ENCODE measurements around the gene CEP131.

The CEP131 gene

DNA sequence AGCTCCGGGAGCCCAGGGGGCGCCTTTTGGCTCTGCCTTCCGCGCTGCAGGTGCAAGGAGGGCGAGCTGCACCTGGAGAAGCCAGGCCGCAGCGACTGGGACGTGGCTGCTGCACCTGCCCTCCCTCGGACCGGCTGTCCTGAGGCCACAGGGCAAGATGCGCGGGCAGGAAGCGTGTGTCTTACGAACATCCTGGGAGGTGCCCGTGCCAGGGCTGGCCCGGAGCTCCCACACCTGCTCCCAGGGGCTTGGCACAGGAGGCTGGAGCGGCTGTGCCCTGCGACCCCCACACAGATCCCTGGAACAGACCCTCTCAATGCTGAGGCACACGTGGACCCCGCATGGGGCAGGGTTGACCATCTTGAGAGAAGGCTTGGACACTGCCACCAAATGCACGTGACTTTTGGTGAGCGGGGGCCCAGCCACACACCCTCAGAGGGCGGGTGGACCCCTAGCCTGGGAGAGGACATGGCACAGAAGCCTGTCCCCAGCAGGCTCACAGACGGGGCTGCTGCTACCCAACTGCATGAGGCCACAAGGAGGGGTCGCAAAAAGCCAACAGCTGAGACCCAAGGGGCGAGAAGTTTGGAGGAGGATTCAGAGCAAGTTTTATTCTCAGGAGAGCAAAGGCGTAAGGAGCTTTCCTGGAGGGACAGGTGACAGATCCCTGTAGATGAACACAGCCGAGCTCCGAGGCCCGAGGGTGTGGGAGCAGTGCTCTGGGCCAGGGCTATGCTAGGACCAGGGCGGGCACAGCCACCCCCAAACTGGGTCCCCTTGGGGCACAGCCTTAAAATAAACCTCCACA lies 27.7 kb upstream of the CEP131 start:
- no peak for DNase-seq (ENCODE audit: low read depth in 1 of 2, low spot score in 1 of 2)
- TF ChIP-seq, protein P1, sequence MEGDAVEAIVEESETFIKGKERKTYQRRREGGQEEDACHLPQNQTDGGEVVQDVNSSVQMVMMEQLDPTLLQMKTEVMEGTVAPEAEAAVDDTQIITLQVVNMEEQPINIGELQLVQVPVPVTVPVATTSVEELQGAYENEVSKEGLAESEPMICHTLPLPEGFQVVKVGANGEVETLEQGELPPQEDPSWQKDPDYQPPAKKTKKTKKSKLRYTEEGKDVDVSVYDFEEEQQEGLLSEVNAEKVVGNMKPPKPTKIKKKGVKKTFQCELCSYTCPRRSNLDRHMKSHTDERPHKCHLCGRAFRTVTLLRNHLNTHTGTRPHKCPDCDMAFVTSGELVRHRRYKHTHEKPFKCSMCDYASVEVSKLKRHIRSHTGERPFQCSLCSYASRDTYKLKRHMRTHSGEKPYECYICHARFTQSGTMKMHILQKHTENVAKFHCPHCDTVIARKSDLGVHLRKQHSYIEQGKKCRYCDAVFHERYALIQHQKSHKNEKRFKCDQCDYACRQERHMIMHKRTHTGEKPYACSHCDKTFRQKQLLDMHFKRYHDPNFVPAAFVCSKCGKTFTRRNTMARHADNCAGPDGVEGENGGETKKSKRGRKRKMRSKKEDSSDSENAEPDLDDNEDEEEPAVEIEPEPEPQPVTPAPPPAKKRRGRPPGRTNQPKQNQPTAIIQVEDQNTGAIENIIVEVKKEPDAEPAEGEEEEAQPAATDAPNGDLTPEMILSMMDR (IDR thresholded peaks at IDR 0.05; ENCODE audit: insufficient read depth, low read length): no peak
- TF ChIP-seq SPI1 (IDR thresholded peaks at IDR 0.05; ENCODE audit: borderline replicate concordance, low read depth): no peak
- H3K27ac ChIP-seq (replicated peaks): no peak overlapping the region
- no peak overlapping the region for H3K4me3 ChIP-seq (replicated peaks; ENCODE audit: insufficient read depth, low read length)
- no peaks in the 10 kb centered on the region for H3K27me3 ChIP-seq (ENCODE audit: insufficient read depth, poor library complexity, severe bottlenecking)

DNA sequence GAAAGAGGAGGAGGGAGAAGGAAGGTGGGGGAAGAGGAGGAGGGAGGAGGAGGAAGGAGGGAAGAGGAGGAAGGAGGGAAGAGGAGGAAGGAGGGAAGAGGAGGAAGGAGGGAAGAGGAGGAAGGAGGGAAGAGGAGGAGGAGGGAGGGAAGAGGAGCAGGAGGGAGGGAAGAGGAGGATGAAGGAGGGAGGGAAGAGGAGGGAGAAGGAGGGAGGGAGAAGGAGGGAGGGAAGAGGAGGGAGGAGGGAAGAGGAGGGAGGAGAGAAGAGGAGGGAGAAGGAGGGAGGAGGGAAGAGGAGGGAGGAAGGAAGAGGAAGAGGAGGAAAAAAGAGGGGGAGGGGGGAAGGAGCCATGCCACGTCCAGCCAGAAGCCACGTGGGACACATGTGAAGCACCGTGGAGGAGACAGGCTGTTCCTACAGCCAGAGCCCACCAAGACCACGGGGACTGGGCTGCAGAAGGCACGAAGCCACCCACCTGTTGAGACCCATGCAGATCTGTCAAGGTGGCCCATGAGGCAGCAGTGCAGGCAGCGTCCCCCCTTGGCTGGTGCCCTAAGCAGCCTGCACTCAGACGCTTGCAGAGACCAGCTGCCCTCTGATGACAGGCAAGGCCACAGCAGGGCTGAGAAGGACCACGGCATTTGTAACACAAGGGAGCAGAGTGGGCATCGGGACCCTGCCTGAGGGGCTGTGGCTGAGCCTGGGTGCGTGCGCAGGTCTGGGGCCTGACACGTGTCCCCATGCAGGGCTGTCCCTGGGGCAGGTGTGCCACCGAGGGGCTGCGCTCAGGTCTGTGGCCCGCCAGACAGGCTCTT lies 26.7 kb upstream of the CEP131 start:
- no peak for DNase-seq (ENCODE audit: low read depth in 1 of 2, low spot score in 1 of 2)
- TF ChIP-seq POLR2AphosphoS5 (IDR thresholded peaks at IDR 0.05; ENCODE audit: low read depth) (no peak), GABPA (IDR thresholded peaks at IDR 0.05; ENCODE audit: low read depth) (no peak), SPI1 (IDR thresholded peaks at IDR 0.05; ENCODE audit: borderline replicate concordance, low read depth) (no peak)
- TF ChIP-seq, protein P1 (IDR thresholded peaks at IDR 0.05; ENCODE audit: insufficient read depth, low read length): no peak
- TF ChIP-seq, protein P2, sequence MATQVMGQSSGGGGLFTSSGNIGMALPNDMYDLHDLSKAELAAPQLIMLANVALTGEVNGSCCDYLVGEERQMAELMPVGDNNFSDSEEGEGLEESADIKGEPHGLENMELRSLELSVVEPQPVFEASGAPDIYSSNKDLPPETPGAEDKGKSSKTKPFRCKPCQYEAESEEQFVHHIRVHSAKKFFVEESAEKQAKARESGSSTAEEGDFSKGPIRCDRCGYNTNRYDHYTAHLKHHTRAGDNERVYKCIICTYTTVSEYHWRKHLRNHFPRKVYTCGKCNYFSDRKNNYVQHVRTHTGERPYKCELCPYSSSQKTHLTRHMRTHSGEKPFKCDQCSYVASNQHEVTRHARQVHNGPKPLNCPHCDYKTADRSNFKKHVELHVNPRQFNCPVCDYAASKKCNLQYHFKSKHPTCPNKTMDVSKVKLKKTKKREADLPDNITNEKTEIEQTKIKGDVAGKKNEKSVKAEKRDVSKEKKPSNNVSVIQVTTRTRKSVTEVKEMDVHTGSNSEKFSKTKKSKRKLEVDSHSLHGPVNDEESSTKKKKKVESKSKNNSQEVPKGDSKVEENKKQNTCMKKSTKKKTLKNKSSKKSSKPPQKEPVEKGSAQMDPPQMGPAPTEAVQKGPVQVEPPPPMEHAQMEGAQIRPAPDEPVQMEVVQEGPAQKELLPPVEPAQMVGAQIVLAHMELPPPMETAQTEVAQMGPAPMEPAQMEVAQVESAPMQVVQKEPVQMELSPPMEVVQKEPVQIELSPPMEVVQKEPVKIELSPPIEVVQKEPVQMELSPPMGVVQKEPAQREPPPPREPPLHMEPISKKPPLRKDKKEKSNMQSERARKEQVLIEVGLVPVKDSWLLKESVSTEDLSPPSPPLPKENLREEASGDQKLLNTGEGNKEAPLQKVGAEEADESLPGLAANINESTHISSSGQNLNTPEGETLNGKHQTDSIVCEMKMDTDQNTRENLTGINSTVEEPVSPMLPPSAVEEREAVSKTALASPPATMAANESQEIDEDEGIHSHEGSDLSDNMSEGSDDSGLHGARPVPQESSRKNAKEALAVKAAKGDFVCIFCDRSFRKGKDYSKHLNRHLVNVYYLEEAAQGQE (IDR thresholded peaks at IDR 0.05; ENCODE audit: insufficient replicate concordance, low read depth): no peak
- Histone ChIP-seq H3K27me3 (ENCODE audit: insufficient read depth, poor library complexity, severe bottlenecking) (no peaks in the 10 kb centered on the region), H3K4me3 (replicated peaks; ENCODE audit: insufficient read depth, low read length) (no peak overlapping the region), H3K27ac (replicated peaks) (no peak overlapping the region)

DNA sequence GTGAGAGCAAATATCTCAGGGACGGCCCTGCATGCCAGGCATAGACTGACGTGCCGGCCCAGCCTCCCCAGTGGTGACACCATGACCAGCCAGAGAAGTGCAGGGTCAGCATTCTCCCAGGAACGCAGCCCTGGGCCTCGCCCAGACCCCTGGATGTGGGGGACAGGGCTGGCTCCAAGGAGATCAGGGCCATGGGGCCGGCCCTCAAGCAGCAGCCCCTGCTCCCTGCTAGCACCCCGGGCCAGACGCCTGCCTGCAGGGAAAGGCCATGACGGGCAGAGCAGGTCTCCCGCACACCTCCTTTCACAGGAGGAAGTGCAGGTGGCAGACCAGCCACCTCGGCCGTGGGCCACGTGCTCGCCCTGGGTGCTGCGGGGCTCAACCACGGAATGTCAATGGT lies 25.9 kb upstream of the CEP131 start:
- DNase-seq (ENCODE audit: low read depth in 1 of 2, low spot score in 1 of 2): no peak
- no peak for TF ChIP-seq POLR2AphosphoS5 (IDR thresholded peaks at IDR 0.05; ENCODE audit: low read depth)
- TF ChIP-seq SPI1 (IDR thresholded peaks at IDR 0.05; ENCODE audit: borderline replicate concordance, low read depth): no peak
- H3K27ac ChIP-seq (replicated peaks): no peak overlapping the region
- no peaks in the 10 kb centered on the region for H3K27me3 ChIP-seq (ENCODE audit: insufficient read depth, poor library complexity, severe bottlenecking)
- no peak overlapping the region for H3K4me3 ChIP-seq (replicated peaks; ENCODE audit: insufficient read depth, low read length)

DNA sequence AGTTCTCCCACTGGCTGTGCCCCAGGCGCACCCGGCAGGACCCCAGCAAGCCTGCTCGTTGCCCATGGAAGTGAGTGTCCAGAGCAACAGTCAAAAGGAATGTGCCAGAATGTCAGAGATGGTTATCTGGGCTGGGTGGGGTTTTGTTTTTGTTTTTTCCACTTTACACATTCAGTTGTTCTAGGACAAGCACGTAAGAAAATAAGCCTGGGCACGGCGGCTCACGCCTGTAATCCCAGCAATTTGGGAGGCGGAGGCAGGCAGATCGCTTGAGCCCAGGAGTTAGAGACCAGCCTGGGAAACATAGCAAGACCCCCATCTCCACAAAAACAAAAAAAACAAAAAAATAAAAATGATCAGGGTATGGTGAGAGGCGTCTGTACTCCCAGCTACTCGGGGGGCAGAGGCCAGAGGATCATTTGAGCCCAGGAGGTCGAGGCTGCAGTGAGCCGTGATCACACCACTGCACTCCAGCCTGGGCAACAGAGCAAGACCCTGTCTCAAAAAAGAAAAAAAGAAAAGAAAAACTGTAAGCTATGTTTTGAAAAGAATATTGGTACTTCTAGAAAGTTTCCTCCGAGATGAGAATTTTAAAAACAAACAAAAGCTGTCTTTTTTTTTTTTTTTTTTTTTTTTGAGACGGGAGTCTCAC lies 24.7 kb upstream of the CEP131 start:
- Histone ChIP-seq H3K27me3 (ENCODE audit: insufficient read depth, poor library complexity, severe bottlenecking) (no peaks in the 10 kb centered on the region), H3K27ac (replicated peaks) (no peak overlapping the region), H3K4me3 (replicated peaks; ENCODE audit: insufficient read depth, low read length) (no peak overlapping the region)
- DNase-seq (ENCODE audit: low read depth in 1 of 2, low spot score in 1 of 2): no peak
- TF ChIP-seq, protein P2 (IDR thresholded peaks at IDR 0.05; ENCODE audit: insufficient replicate concordance, low read depth): no peak
- no peak for TF ChIP-seq SPI1 (IDR thresholded peaks at IDR 0.05; ENCODE audit: borderline replicate concordance, low read depth)
- TF ChIP-seq, protein P1 (IDR thresholded peaks at IDR 0.05; ENCODE audit: insufficient read depth, low read length): no peak
- TF ChIP-seq POLR2AphosphoS5 (IDR thresholded peaks at IDR 0.05; ENCODE audit: low read depth): no peak

Data from HL-60 (cell line).